SU-DHL-6 (cell line): ENCODE data around the gene SERPINA3.
"Not testable (repeated sequence)": the region's sequence is repeated elsewhere in the genome, so short reads cannot be mapped to it uniquely, and the experiment has no call there.

Source experiments
- H2AFZ ChIP-seq: fragments of 200-600 bp; sonication (generic); 2 replicates; pipeline ENCODE4 v1.6.1; 2014; ENCODE audit warnings: low read depth, mild to moderate bottlenecking, moderate library complexity, mixed read lengths, antibody characterized with exemption, low read length; ENCODE audit not compliant: severe bottlenecking
- H3F3A ChIP-seq: fragments of 200-600 bp; shearing (Covaris generic); 2 replicates; pipeline ENCODE4 v1.6.0; 2016; ENCODE audit warnings: antibody characterized with exemption, mild to moderate bottlenecking; ENCODE audit not compliant: insufficient read depth
- H3K27ac ChIP-seq: fragments of 200-600 bp; sonication (generic); 2 replicates; pipeline ENCODE4 v1.5.1; 2016; ENCODE audit warnings: low read depth, mild to moderate bottlenecking, low read length, moderate library complexity, mixed read lengths
- H3K27me3 ChIP-seq: fragments of 200-600 bp; sonication (generic), shearing (Covaris generic); 2 replicates; pipeline ENCODE4 v1.6.0; 2014; ENCODE audit warnings: mild to moderate bottlenecking, low read length
- H3K36me3 ChIP-seq: fragments of 200-600 bp; sonication (generic); 2 replicates; pipeline ENCODE4 v1.6.1; 2014; ENCODE audit warnings: mild to moderate bottlenecking, low read length, mixed read lengths
- H3K4me2 ChIP-seq: fragments of 300-600, 200-600 bp; shearing (Covaris generic), sonication (generic); 2 replicates; pipeline ENCODE4 v1.6.0; 2014; ENCODE audit warnings: low read length, low read depth, mild to moderate bottlenecking; ENCODE audit not compliant: poor library complexity, severe bottlenecking
- H3K4me3 ChIP-seq: fragments of 200-600 bp; sonication (generic); 2 replicates; pipeline ENCODE4 v1.5.1; 2014; ENCODE audit warnings: antibody characterized with exemption, low read length, mild to moderate bottlenecking, mixed read lengths; ENCODE audit not compliant: insufficient read depth, poor library complexity, severe bottlenecking
- H3K79me2 ChIP-seq: fragments of 200-600 bp; sonication (generic); 2 replicates; pipeline ENCODE4 v1.6.1; 2014; ENCODE audit warnings: mild to moderate bottlenecking, low read length, moderate library complexity; ENCODE audit not compliant: insufficient read depth
- H3K9ac ChIP-seq: fragments of 200-600 bp; sonication (generic); 2 replicates; pipeline ENCODE4 v1.7.0; 2014; ENCODE audit warnings: mild to moderate bottlenecking, low read length
- H3K9me2 ChIP-seq: fragments of 200-600 bp; sonication (generic); replicated peaks from 2 replicates; pipeline ENCODE4 v1.6.1; 2014; ENCODE audit warnings: low read length; ENCODE audit not compliant: insufficient read depth
- H3K9me3 ChIP-seq: fragments of 200-600 bp; sonication (generic); 2 replicates; pipeline ENCODE4 v1.6.1; 2014; ENCODE audit warnings: low read length, mixed read lengths; ENCODE audit not compliant: insufficient read depth
- H4K20me1 ChIP-seq: fragments of 200-600 bp; sonication (generic); 2 replicates; pipeline ENCODE4 v1.6.1; 2014; ENCODE audit warnings: low read depth, mild to moderate bottlenecking, antibody characterized with exemption, low read length, moderate library complexity, mixed read lengths
- CTCF ChIP-seq: fragments of 200-600 bp; sonication (generic); IDR thresholded peaks from one replicate; pipeline ENCODE4 v1.5.1; 2017; ENCODE audit warnings: antibody characterized with exemption, mild to moderate bottlenecking, low read length, moderate library complexity; ENCODE audit not compliant: insufficient read depth, poor library complexity, severe bottlenecking
- EZH2phosphoT487 ChIP-seq: fragments of 200-600 bp; sonication (generic), shearing (Covaris generic); conservative IDR thresholded peaks from 2 replicates; pipeline ENCODE4 v1.6.1; 2018; ENCODE audit warnings: mild to moderate bottlenecking, antibody characterized with exemption, low read length, moderate library complexity, mixed read lengths

Gene SERPINA3

GRCh38 chr14:94635154-94635553 is 23.0 kb downstream of the SERPINA3 start:
- H3K4me2 ChIP-seq, result no peak overlapping the region
- no peaks in the 10 kb centered on the region for H3K9me3 ChIP-seq
- no peaks in the 10 kb centered on the region for H3K9me2 ChIP-seq
- H3K27me3 ChIP-seq, result no peaks in the 10 kb centered on the region
- no peak overlapping the region for H3K27ac ChIP-seq
- no peaks in the 10 kb centered on the region for H4K20me1 ChIP-seq
- H3K9ac ChIP-seq, result no peak overlapping the region
- TF ChIP-seq EZH2phosphoT487, result no peak
- TF ChIP-seq CTCF, result no peak
- H2AFZ ChIP-seq, result no peak overlapping the region
- H3K4me3 ChIP-seq, result no peak overlapping the region
- H3K79me2 ChIP-seq, result no peaks in the 10 kb centered on the region
- no peaks in the 10 kb centered on the region for H3K36me3 ChIP-seq
- no peaks in the 10 kb centered on the region for H3F3A ChIP-seq

- H3K4me3 ChIP-seq, result no peak overlapping the region
Observed at GRCh38 chr14:94636744-94637412, 24.7 kb downstream of the SERPINA3 start.

GRCh38 chr14:94637814-94638213 is 25.6 kb downstream of the SERPINA3 start:
- not testable (repeated sequence) for H2AFZ ChIP-seq, H3K9ac ChIP-seq, H4K20me1 ChIP-seq, H3K4me3 ChIP-seq, H3K27me3 ChIP-seq, H3K27ac ChIP-seq, H3K4me2 ChIP-seq, H3F3A ChIP-seq, H3K9me3 ChIP-seq, H3K9me2 ChIP-seq, H3K36me3 ChIP-seq, H3K79me2 ChIP-seq

More at GRCh38 chr14:94636744-94637412, 24.7 kb downstream of the SERPINA3 start:
- Histone ChIP-seq H3K9me3 (no peaks in the 10 kb centered on the region), H3K9me2 (no peaks in the 10 kb centered on the region), H3F3A (no peaks in the 10 kb centered on the region), H4K20me1 (no peaks in the 10 kb centered on the region), H3K27ac (no peak overlapping the region), H3K79me2 (no peaks in the 10 kb centered on the region), H3K4me2 (no peak overlapping the region), H3K9ac (no peak overlapping the region), H3K27me3 (no peaks in the 10 kb centered on the region), H3K36me3 (no peaks in the 10 kb centered on the region), H2AFZ (no peak overlapping the region)
- no peak for TF ChIP-seq EZH2phosphoT487
- TF ChIP-seq CTCF, result no peak

GRCh38 chr14:94638339-94638738 is 26.1 kb downstream of the SERPINA3 start:
- Histone ChIP-seq H3K79me2 (no peaks in the 10 kb centered on the region), H3K36me3 (no peaks in the 10 kb centered on the region), H4K20me1 (no peaks in the 10 kb centered on the region), H2AFZ (no peak overlapping the region), H3K9ac (no peak overlapping the region), H3F3A (no peaks in the 10 kb centered on the region), H3K4me2 (no peak overlapping the region), H3K27me3 (no peaks in the 10 kb centered on the region), H3K9me3 (no peaks in the 10 kb centered on the region), H3K4me3 (no peak overlapping the region), H3K27ac (no peak overlapping the region), H3K9me2 (no peaks in the 10 kb centered on the region)
- TF ChIP-seq CTCF (no peak), EZH2phosphoT487 (no peak)
